SK-N-SH treated with all-trans-retinoic acid at 6 μM for 48 hours (cell line): ENCODE results near the gene LRRC74B.
"Not testable (repeated sequence)": the region's sequence is repeated elsewhere in the genome, so short reads cannot be mapped to it uniquely, and the experiment has no call there.

Source experiments
- ATAC-seq: fragments of 200-7000 bp; cut with Tn5 transposase; 3 replicates; pipeline ENCODE4 v1.9.1; 2020; ENCODE audit warnings: mild to moderate bottlenecking, moderate library complexity
- ARNTL ChIP-seq: fragments of 450-650 bp; formaldehyde crosslinking; IDR thresholded peaks from 2 replicates; pipeline ENCODE4 v1.5.0; 2020; ENCODE audit warnings: low read depth, mild to moderate bottlenecking, moderate library complexity, borderline replicate concordance
- CREB5 ChIP-seq: fragments of 250-450 bp; sonication (Bioruptor Pico); IDR thresholded peaks from 2 replicates; pipeline ENCODE4 v1.5.1; 2020; ENCODE audit warnings: low read depth, mild to moderate bottlenecking, moderate library complexity
- CSDC2 ChIP-seq: fragments of 250-450 bp; sonication (Bioruptor Pico); IDR thresholded peaks from 2 replicates; pipeline ENCODE4 v1.5.0; 2020; ENCODE audit warnings: mild to moderate bottlenecking, moderate library complexity
- CSRNP3 ChIP-seq: fragments of 250-450 bp; sonication (Bioruptor Pico); IDR thresholded peaks from 2 replicates; pipeline ENCODE4 v1.5.1; 2021; ENCODE audit warnings: mild to moderate bottlenecking, moderate library complexity
- ESRRG ChIP-seq: fragments of 250-450 bp; sonication (Bioruptor Pico); IDR thresholded peaks from 2 replicates; pipeline ENCODE4 v1.6.1; 2021; ENCODE audit warnings: mild to moderate bottlenecking
- GLIS3 ChIP-seq: fragments of 250-450 bp; sonication (Bioruptor Pico); IDR thresholded peaks from 2 replicates; pipeline ENCODE4 v1.5.0; 2020; ENCODE audit warnings: mild to moderate bottlenecking, moderate library complexity
- ISL1 ChIP-seq: fragments of 250-450 bp; sonication (Bioruptor Pico); IDR thresholded peaks from 2 replicates; pipeline ENCODE4 v2.1.2; 2022; ENCODE audit warnings: mild to moderate bottlenecking, moderate library complexity
- PATZ1 ChIP-seq: fragments of 250-450 bp; sonication (Bioruptor Pico); IDR thresholded peaks from 2 replicates; pipeline ENCODE4 v1.8.0; 2020; ENCODE audit warnings: mild to moderate bottlenecking, moderate library complexity, borderline replicate concordance
- PPARA ChIP-seq: fragments of 250-450 bp; sonication (Bioruptor Pico); IDR thresholded peaks from 2 replicates; pipeline ENCODE4 v1.5.0; 2020; ENCODE audit warnings: mild to moderate bottlenecking, borderline replicate concordance
- RARB ChIP-seq: fragments of 250-450 bp; sonication (Bioruptor Pico); IDR thresholded peaks from 2 replicates; pipeline ENCODE4 v1.8.0; 2021; ENCODE audit warnings: mild to moderate bottlenecking, moderate library complexity
- TSHZ2 ChIP-seq: fragments of 250-450 bp; sonication (Bioruptor Pico); IDR thresholded peaks from 2 replicates; pipeline ENCODE4 v1.5.0; 2020; ENCODE audit warnings: mild to moderate bottlenecking, moderate library complexity
- ZC3H10 ChIP-seq: fragments of 250-450 bp; sonication (Bioruptor Pico); IDR thresholded peaks from 2 replicates; pipeline ENCODE4 v1.5.1; 2021; ENCODE audit warnings: mild to moderate bottlenecking, moderate library complexity
- ZFP3 ChIP-seq: fragments of 250-450 bp; sonication (Bioruptor Pico); IDR thresholded peaks from 2 replicates; pipeline ENCODE4 v1.5.0; 2020; ENCODE audit warnings: mild to moderate bottlenecking, moderate library complexity
- ZFP30 ChIP-seq: fragments of 450-650 bp; formaldehyde crosslinking; IDR thresholded peaks from 2 replicates; pipeline ENCODE4 v1.5.0; 2022; ENCODE audit warnings: mild to moderate bottlenecking, moderate library complexity
- ZNF565 ChIP-seq: fragments of 450-650 bp; formaldehyde crosslinking; conservative IDR thresholded peaks from 2 replicates; pipeline ENCODE4 v1.5.0; 2020; ENCODE audit warnings: low read depth, mild to moderate bottlenecking, moderate library complexity
- ZNF70 ChIP-seq: fragments of 450-650 bp; formaldehyde crosslinking; IDR thresholded peaks from 2 replicates; pipeline ENCODE4 v1.5.0; 2020; ENCODE audit warnings: mild to moderate bottlenecking, moderate library complexity
- ZNF8 ChIP-seq: fragments of 450-650 bp; formaldehyde crosslinking; IDR thresholded peaks from 2 replicates; pipeline ENCODE4 v1.5.0; 2020; ENCODE audit warnings: mild to moderate bottlenecking, moderate library complexity

Gene LRRC74B

GRCh38 chr22:21055880-21056319, 10.2 kb downstream of the LRRC74B start:
- TF ChIP-seq ESRRG (no peak), ZNF565 (CRISPR knock-in tag) (no peak), PATZ1 (CRISPR knock-in tag) (no peak)
- ATAC-seq: no peak

GRCh38 chr22:21060363-21060762, 14.6 kb downstream of the LRRC74B start:
- ATAC-seq: not testable (repeated sequence)

- ATAC-seq: not testable (repeated sequence)
- TF ChIP-seq ZNF8 (CRISPR knock-in tag): peak; percentile 45; the same call in 1 of the 2 replicates
Measured at GRCh38 chr22:21061660-21062321, 16.0 kb downstream of the LRRC74B start.

- not testable (repeated sequence) for ATAC-seq
Measured at GRCh38 chr22:21064425-21064824, 18.7 kb downstream of the LRRC74B start.

GRCh38 chr22:21064917-21065864, 19.4 kb downstream of the LRRC74B start:
- ATAC-seq: no peak
- TF ChIP-seq ZFP30 (CRISPR knock-in tag): no peak

- TF ChIP-seq ESRRG: no peak
- TF ChIP-seq ZFP3 (CRISPR knock-in tag): no peak
- no peak for TF ChIP-seq CSDC2
- TF ChIP-seq ARNTL (CRISPR knock-in tag): no peak
- no peak for TF ChIP-seq RARB (CRISPR knock-in tag)
- TF ChIP-seq TSHZ2 (CRISPR knock-in tag): no peak
- no peak for TF ChIP-seq ZC3H10
- TF ChIP-seq GLIS3 (CRISPR knock-in tag): no peak
- TF ChIP-seq PPARA (CRISPR knock-in tag): no peak
- no peak for TF ChIP-seq ZNF70 (CRISPR knock-in tag)
- TF ChIP-seq ZFP30 (CRISPR knock-in tag): no peak
- no peak for TF ChIP-seq CREB5 (CRISPR knock-in tag)
- TF ChIP-seq ISL1: no peak
- no peak for TF ChIP-seq CSRNP3 (CRISPR knock-in tag)
Measured at GRCh38 chr22:21067075-21067900, 21.5 kb downstream of the LRRC74B start.

More at GRCh38 chr22:21067075-21067900, 21.5 kb downstream of the LRRC74B start:
- ATAC-seq: no peak
